Nephron (organoid): ENCODE measurements around the gene IGIP.

ENCODE experiments used
- H3K27ac Mint-ChIP-seq, 3 experiments: 2 replicates each; pipeline ENCODE4 v1.8.0; 2020; ENCODE audit warnings: mixed read lengths in 3 of 3, mild to moderate bottlenecking in 2 of 3, moderate library complexity in 1 of 3
- H3K27me3 Mint-ChIP-seq: 2 replicates; pipeline ENCODE4 v1.8.0; 2021; ENCODE audit warnings: low read depth, mild to moderate bottlenecking, moderate library complexity, mixed read lengths
- H3K36me3 Mint-ChIP-seq: 2 replicates; pipeline ENCODE4 v1.8.0; 2020; ENCODE audit warnings: low read depth, mixed read lengths
- H3K4me1 Mint-ChIP-seq: 2 replicates; pipeline ENCODE4 v1.8.0; 2020; ENCODE audit warnings: mixed read lengths
- H3K4me3 Mint-ChIP-seq, 3 experiments: 2 replicates each; pipeline ENCODE4 v1.8.0; 2020; ENCODE audit warnings: mild to moderate bottlenecking in 3 of 3, mixed read lengths in 3 of 3, moderate library complexity in 2 of 3
- H3K9me3 Mint-ChIP-seq: 2 replicates; pipeline ENCODE4 v1.8.0; 2020; ENCODE audit warnings: mixed read lengths
- CTCF ChIP-seq, 3 experiments: fragments of 200-600 bp; sonication (generic); IDR thresholded peaks; one replicate each; pipeline ENCODE4 v1.5.0; 2021; ENCODE audit warnings: antibody characterized with exemption in 3 of 3; ENCODE audit not compliant: unreplicated experiment in 3 of 3

The IGIP gene

GRCh38 chr5:140174465-140175366 is 49.0 kb downstream of the IGIP start, which contains the start of gene CYSTM1:
Gene CYSTM1, plus strand, starts transcription at chr5:140175188. Its CDS starts 19,278 bp downstream, at chr5:140194466.
- Mint-ChIP-seq H3K27me3 (peaks cover 9% of the 10 kb centered on the region), H3K9me3 (no peaks in the 10 kb centered on the region), H3K27ac (peak within 1 kb of the TSS; percentile 89 to 97 (median 97)), H3K4me1 (peaks cover 33% of the 10 kb centered on the region), H3K4me3 (peak within 1 kb of the TSS; percentile 94 to 96 (median 95)), H3K36me3 (no peaks in the 10 kb centered on the region)
- no peak for TF ChIP-seq CTCF (IDR thresholded peaks at IDR 0.05; ENCODE audit: unreplicated experiment in 3 of 3)

DNA sequence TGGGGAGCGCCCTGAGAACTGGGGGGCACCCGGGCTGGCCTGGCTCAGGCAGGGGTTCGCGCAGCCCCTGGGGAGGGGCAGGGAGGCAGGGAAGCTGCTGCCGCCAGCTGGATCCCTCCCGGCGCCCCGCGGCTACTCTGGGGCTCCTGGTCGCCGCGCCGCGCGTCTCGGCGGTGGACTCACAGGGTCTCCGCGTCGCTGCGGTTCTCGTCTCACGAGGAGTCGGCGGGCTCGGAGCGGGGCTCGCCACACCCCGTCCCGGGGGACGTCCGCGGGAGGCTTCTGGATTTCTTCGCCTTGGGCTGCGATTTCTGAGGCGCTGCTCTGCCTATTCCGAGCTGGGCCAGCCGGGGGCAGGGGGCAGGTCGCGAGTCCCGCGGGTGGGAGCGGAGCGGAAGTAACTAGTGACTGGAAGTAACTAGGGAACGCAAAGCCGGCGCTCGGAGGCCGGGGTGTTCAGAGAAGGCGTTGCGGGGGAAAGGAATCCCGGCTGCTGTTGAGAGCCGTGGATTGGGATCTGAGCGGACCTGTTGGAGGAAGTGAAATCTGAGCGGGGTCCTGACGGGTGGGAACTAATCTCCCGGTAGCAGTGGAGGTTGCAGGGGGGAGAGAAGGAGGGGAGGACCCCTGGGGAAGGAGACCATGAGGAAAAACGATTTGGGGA is 49.8 kb downstream of the IGIP start:
- Mint-ChIP-seq H3K9me3 (no peaks in the 10 kb centered on the region), H3K4me3 (peak overlapping the region; percentile 94 to 96 (median 95)), H3K27ac (peak overlapping the region; percentile 89 to 97 (median 97)), H3K27me3 (peaks cover 9% of the 10 kb centered on the region), H3K36me3 (no peaks in the 10 kb centered on the region), H3K4me1 (peaks cover 33% of the 10 kb centered on the region)
- TF ChIP-seq CTCF (IDR thresholded peaks at IDR 0.05; ENCODE audit: unreplicated experiment in 3 of 3): peak in 1 of 3 experiments; percentile 29

DNA sequence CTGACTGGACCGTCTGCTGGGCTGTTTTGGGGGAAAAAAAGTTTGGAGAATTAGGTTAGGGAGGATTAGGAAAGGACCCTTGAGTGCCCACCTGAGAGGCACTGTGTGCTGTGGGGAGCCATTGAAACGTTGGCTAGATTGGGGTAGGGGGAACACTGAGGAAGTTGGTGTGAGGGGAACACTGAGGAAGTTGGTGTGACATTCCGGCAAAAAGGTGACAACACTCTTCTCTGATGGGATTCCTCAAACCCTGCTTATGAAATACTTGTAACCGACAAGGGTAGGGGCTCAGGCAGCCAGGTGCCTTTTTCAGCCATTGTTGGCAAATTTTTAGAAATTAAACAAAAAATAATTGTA is 50.3 kb downstream of the IGIP start:
- H3K36me3 Mint-ChIP-seq: no peaks in the 10 kb centered on the region
- H3K9me3 Mint-ChIP-seq: no peaks in the 10 kb centered on the region
- TF ChIP-seq CTCF (IDR thresholded peaks at IDR 0.05; ENCODE audit: unreplicated experiment in 3 of 3): no peak
- H3K4me3 Mint-ChIP-seq: peak overlapping the region; percentile 90 to 94 (median 91)
- peaks cover 37% of the 10 kb centered on the region for H3K4me1 Mint-ChIP-seq
- peak overlapping the region; percentile 89 to 97 (median 94) for H3K27ac Mint-ChIP-seq
- H3K27me3 Mint-ChIP-seq: peaks cover 9% of the 10 kb centered on the region

DNA sequence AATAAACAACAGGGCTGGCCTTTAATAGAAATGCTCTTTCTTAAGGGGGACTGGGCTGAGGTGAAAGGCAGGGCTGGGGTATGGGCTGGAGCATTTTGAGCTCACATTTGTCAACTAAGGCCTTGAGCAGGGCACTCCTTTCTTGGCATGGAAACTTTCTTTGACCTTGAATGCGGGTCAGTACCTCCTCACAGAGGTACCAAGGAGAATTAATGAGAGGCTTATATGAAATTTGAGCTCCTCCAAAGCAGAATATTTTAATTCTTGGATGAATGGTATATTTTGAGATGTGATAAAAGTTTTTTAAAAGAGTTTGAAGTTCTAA is 52.3 kb downstream of the IGIP start:
- Mint-ChIP-seq H3K4me3 (peak overlapping the region; percentile 50 to 78 (median 77)), H3K27ac (peak overlapping the region; percentile 79 to 89 (median 86)), H3K4me1 (peaks cover 51% of the 10 kb centered on the region)

GRCh38 chr5:140178482-140179116 is 52.9 kb downstream of the IGIP start:
- peaks cover 56% of the 10 kb centered on the region for H3K4me1 Mint-ChIP-seq
- no peaks in the 10 kb centered on the region for H3K9me3 Mint-ChIP-seq
- peaks cover 6% of the 10 kb centered on the region for H3K27me3 Mint-ChIP-seq
- no peak overlapping the region for H3K27ac Mint-ChIP-seq
- H3K36me3 Mint-ChIP-seq: no peaks in the 10 kb centered on the region
- no peak for TF ChIP-seq CTCF (IDR thresholded peaks at IDR 0.05; ENCODE audit: unreplicated experiment in 3 of 3)
- H3K4me3 Mint-ChIP-seq: no peak overlapping the region

More for the DNA sequence above, 52.3 kb downstream of the IGIP start:
- H3K9me3 Mint-ChIP-seq: no peaks in the 10 kb centered on the region
- no peaks in the 10 kb centered on the region for H3K36me3 Mint-ChIP-seq
- TF ChIP-seq CTCF (IDR thresholded peaks at IDR 0.05; ENCODE audit: unreplicated experiment in 3 of 3): no peak
- H3K27me3 Mint-ChIP-seq: peaks cover 9% of the 10 kb centered on the region
